Daoy (cell line): ENCODE data around the gene GEMIN7. TPM values are rescaled to one million over a fixed set of nuclear protein-coding genes. Genes with fewer than 3 reads are reported as not detected.

Experiments used
- DNase-seq: peaks from one replicate; pipeline ENCODE4 v3.0.0-alpha.2; 2015; ENCODE audit warnings: low read depth
- total RNA-seq: library from RNA; depleted of rRNA; stranded (reverse); fragments of >200 nt; shearing (Covaris generic); gene quantifications from 2 replicates; pipeline ENCODE4 v1.2.3, GENCODE V29; 2014

GEMIN7 gene
- total RNA-seq, 1 experiment from 2014 or later: 70.7 TPM

- DNase-seq: no peak
Measured at GRCh38 chr19:45061965-45062364, 17.1 kb upstream of the GEMIN7 start.

- no peak for DNase-seq
Measured at GRCh38 chr19:45063851-45064801, 14.9 kb upstream of the GEMIN7 start.

GRCh38 chr19:45066921-45067661 lies 12.0 kb upstream of the GEMIN7 start:
- DNase-seq: no peak

- DNase-seq: no peak
Measured at GRCh38 chr19:45068041-45068440, 11.0 kb upstream of the GEMIN7 start.

- DNase-seq: peak; percentile 49
Measured at GRCh38 chr19:45069056-45069455, 10.0 kb upstream of the GEMIN7 start.

GRCh38 chr19:45070214-45070613 lies 8.8 kb upstream of the GEMIN7 start:
- DNase-seq: no peak

- DNase-seq: no peak
Measured at GRCh38 chr19:45070861-45071544, 8.1 kb upstream of the GEMIN7 start.

- DNase-seq: no peak
Measured at GRCh38 chr19:45071545-45071938, 7.5 kb upstream of the GEMIN7 start.

GRCh38 chr19:45071969-45072790 lies 6.9 kb upstream of the GEMIN7 start:
- no peak for DNase-seq

GRCh38 chr19:45074744-45075300 lies 4.2 kb upstream of the GEMIN7 start:
- DNase-seq: no peak

GRCh38 chr19:45075301-45076028 lies 3.6 kb upstream of the GEMIN7 start:
- DNase-seq: peak; percentile 71

- DNase-seq: peak; percentile 73
Measured at GRCh38 chr19:45076029-45076850, 2.8 kb upstream of the GEMIN7 start, which contains the start of gene ZNF296. Gene ZNF296, minus strand, starts transcription at chr19:45076478. Its CDS starts 105 bp downstream, at chr19:45076373.

GRCh38 chr19:45076851-45077730 lies 2.0 kb upstream of the GEMIN7 start:
- DNase-seq: no peak

GRCh38 chr19:45078390-45079062 lies 534 bp upstream of the GEMIN7 start:
- no peak for DNase-seq

- no peak for DNase-seq
Measured at GRCh38 chr19:45079911-45080370, 881 bp downstream of the GEMIN7 start.

- no peak for DNase-seq
Measured at GRCh38 chr19:45082170-45082569, 3.1 kb downstream of the GEMIN7 start.

- DNase-seq: no peak
Measured at GRCh38 chr19:45086480-45086879, 7.4 kb downstream of the GEMIN7 start.

- no peak for DNase-seq
Measured at GRCh38 chr19:45087531-45087930, 8.5 kb downstream of the GEMIN7 start.
